NCI-H82 treated with DMSO at 0.1 percent for 48 hours (cell line): Measurements from ENCODE around the gene JPT1.
"Not testable (repeated sequence)": the region's sequence is repeated elsewhere in the genome, so short reads cannot be mapped to it uniquely, and the experiment has no call there.

Experiments
- DNase-seq: peaks from one replicate; lab custom pipeline; 2025; ENCODE audit not compliant: unreplicated experiment; lab: John Stamatoyannopoulos, UW

Gene JPT1

GRCh38 chr17:75154195-75155106 lies at the start of gene JPT1:
JPT1 (minus strand) TSS chr17:75154512; CDS start chr17:75154397, 115 bp downstream.
- DNase-seq, result peak; percentile 95

- DNase-seq, result no peak
These were observed 45.7 kb upstream of the JPT1 start for GRCh38 chr17:75199886-75200618.

GRCh38 chr17:75194879-75195278 lies 40.6 kb upstream of the JPT1 start:
- no peak for DNase-seq

GRCh38 chr17:75191584-75191983 lies 37.3 kb upstream of the JPT1 start:
- DNase-seq, result no peak

GRCh38 chr17:75188614-75189013 lies 34.3 kb upstream of the JPT1 start:
- no peak for DNase-seq

GRCh38 chr17:75183999-75184884 lies 29.9 kb upstream of the JPT1 start:
- no peak for DNase-seq

GRCh38 chr17:75182569-75183436 lies 28.5 kb upstream of the JPT1 start, which contains the start of gene SUMO2:
SUMO2 (minus strand) TSS chr17:75182959; CDS start chr17:75182834, 125 bp downstream.
- DNase-seq, result peak; percentile 61

GRCh38 chr17:75182319-75182568 lies 27.9 kb upstream of the JPT1 start:
- DNase-seq, result no peak

GRCh38 chr17:75181608-75182318 lies 27.5 kb upstream of the JPT1 start:
- no peak for DNase-seq

- no peak for DNase-seq
These were observed 26.8 kb upstream of the JPT1 start for GRCh38 chr17:75181110-75181509.

GRCh38 chr17:75178453-75178852 lies 24.1 kb upstream of the JPT1 start:
- no peak for DNase-seq

GRCh38 chr17:75176625-75177024 lies 22.3 kb upstream of the JPT1 start:
- no peak for DNase-seq

- DNase-seq, result no peak
These were observed 20.7 kb upstream of the JPT1 start for GRCh38 chr17:75174996-75175395.

- no peak for DNase-seq
These were observed 19.2 kb upstream of the JPT1 start for GRCh38 chr17:75173526-75173925.

- no peak for DNase-seq
These were observed 14.7 kb upstream of the JPT1 start for GRCh38 chr17:75168998-75169397.

GRCh38 chr17:75164606-75165005 lies 10.3 kb upstream of the JPT1 start:
- not testable (repeated sequence) for DNase-seq

GRCh38 chr17:75163074-75163473 lies 8.8 kb upstream of the JPT1 start:
- no peak for DNase-seq

- no peak for DNase-seq
These were observed 5.9 kb upstream of the JPT1 start for GRCh38 chr17:75160211-75160610.

GRCh38 chr17:75159196-75160031 lies 5.1 kb upstream of the JPT1 start:
- DNase-seq, result no peak
